BE2C (cell line): ENCODE results near the gene RASSF6.

Experiments
- DNase-seq: peaks from one replicate; pipeline ENCODE4 v3.0.0-alpha.2; 2020
- H3K27me3 ChIP-seq: fragments of 250-450 bp; sonication (Bioruptor Pico); 2 replicates; pipeline ENCODE4 v1.5.1; 2020; ENCODE audit warnings: mild to moderate bottlenecking
- H3K36me3 ChIP-seq: fragments of 250-450 bp; sonication (Bioruptor Pico); 2 replicates; pipeline ENCODE4 v1.5.1; 2020; ENCODE audit warnings: mild to moderate bottlenecking
- H3K4me1 ChIP-seq: fragments of 250-450 bp; sonication (Bioruptor Pico); 2 replicates; pipeline ENCODE4 v1.5.1; 2020
- H3K4me3 ChIP-seq: 2 replicates; pipeline ENCODE4 v1.5.1; 2011; ENCODE audit warnings: low read depth, low read length
- H3K9me3 ChIP-seq: fragments of 250-450 bp; sonication (Bioruptor Pico); 2 replicates; pipeline ENCODE4 v1.5.1; 2020
- CTCF ChIP-seq: IDR thresholded peaks from 2 replicates; pipeline ENCODE4 v1.5.1; 2012; ENCODE audit warnings: mild to moderate bottlenecking, low read depth, low read length

RASSF6 gene

DNA sequence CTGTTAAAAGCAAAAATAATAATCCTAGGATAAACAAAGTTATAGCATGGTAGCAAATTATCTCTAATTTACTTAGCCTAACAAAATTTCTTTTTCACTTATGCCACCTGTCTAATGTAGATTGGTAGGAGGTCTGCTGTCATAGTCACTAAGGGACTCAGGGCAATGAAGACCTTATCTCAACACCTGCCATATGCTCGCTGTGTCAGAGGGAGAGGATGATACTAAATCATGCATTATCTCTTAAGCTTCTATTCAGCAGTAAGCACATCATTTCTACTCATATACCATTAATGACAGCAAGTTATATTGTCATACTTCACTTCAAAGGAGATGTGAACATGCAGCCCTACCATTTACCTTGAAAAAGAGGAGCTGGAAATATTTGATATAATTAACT lies 94.6 kb downstream of the RASSF6 start:
- H3K36me3 ChIP-seq = no peaks in the 10 kb centered on the region
- H3K9me3 ChIP-seq = no peaks in the 10 kb centered on the region
- H3K27me3 ChIP-seq = no peaks in the 10 kb centered on the region
- peaks cover 18% of the 10 kb centered on the region for H3K4me1 ChIP-seq
- DNase-seq = no peak
- no peak overlapping the region for H3K4me3 ChIP-seq
- no peak for TF ChIP-seq CTCF

GRCh38 chr4:73523126-73523525 lies 97.1 kb downstream of the RASSF6 start:
- no peaks in the 10 kb centered on the region for H3K36me3 ChIP-seq
- H3K27me3 ChIP-seq = no peaks in the 10 kb centered on the region
- no peak for TF ChIP-seq CTCF
- H3K9me3 ChIP-seq = no peaks in the 10 kb centered on the region
- H3K4me1 ChIP-seq = peaks cover 23% of the 10 kb centered on the region
- no peak overlapping the region for H3K4me3 ChIP-seq
- no peak for DNase-seq
